Activated T-helper 2 cell treated with anti-CD3 and anti-CD28 coated beads, Interferon-gamma antibody, Interleukin-2, Interleukin-4, amounts not matched to agents 10 μg/mL and 5 μg/mL and 100 μg/mL, durations not matched to agents 14 hours and 24 hours and 36 hours (primary cell): ENCODE measurements around the gene FOXP3. TPM values are rescaled to one million over a fixed set of nuclear protein-coding genes. Genes with fewer than 3 reads are reported as not detected.

Experiments
- DNase-seq: peaks from one replicate; pipeline ENCODE4 v3.0.0; 2021; ENCODE audit warnings: low spot score
- H3K27ac Mint-ChIP-seq: one replicate; pipeline ENCODE4 v1.8.0; 2021; ENCODE audit warnings: mixed read lengths
- H3K27me3 Mint-ChIP-seq: one replicate; pipeline ENCODE4 v1.8.0; 2021; ENCODE audit warnings: low read depth, mixed read lengths
- H3K36me3 Mint-ChIP-seq: one replicate; pipeline ENCODE4 v1.8.0; 2021; ENCODE audit warnings: low read depth, mixed read lengths
- H3K4me1 Mint-ChIP-seq: one replicate; pipeline ENCODE4 v1.8.0; 2021; ENCODE audit warnings: low read depth, mixed read lengths
- H3K4me3 Mint-ChIP-seq: one replicate; pipeline ENCODE4 v1.8.0; 2021; ENCODE audit warnings: low read depth, mild to moderate bottlenecking, moderate library complexity, mixed read lengths
- H3K9me3 Mint-ChIP-seq: one replicate; pipeline ENCODE4 v1.8.0; 2021; ENCODE audit warnings: mixed read lengths
- intact Hi-C: fragments of 100-400 bp; cut with micrococcal nuclease; formaldehyde crosslinking; loops from one replicate; pipeline ENCODE4 v1.15.1; 2023
- total RNA-seq: library from RNA; stranded (reverse); gene quantifications from 2 replicates; pipeline ENCODE4 v1.2.3, GENCODE V29; 2022

Gene FOXP3
- total RNA-seq, 1 donor from 2014 or later: 28.9 TPM

DNA sequence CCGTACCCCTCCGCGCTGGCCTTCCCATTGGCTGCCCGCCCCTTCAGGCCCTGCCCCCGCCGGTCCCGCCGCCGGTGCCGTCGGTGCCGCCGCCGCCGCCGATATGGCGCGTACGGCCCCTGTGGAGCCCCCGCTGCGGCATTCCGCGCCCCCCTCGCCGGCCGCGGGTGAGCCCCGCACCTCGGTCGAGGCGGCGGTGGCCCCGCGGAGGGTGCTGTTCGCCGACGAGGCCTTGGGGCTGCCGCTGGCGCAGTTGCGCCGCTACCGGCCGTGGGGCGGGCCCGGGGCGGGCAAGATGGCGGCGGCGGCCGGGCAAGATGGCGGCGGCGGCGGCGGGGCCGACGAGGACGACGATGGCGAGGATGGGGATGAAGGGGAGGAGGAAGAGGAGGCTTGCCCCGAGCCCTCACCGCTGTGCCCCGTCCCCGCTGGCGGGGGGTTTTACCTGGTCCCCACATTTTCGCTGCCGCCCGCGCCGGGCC, 5.3 kb upstream of the FOXP3 start, which contains the start of gene PPP1R3F:
Gene PPP1R3F, plus strand, starts transcription at position 27 of the 482 bp plus-strand sequence. Its CDS starts 77 bp downstream, at position 104.
- no peak for DNase-seq
- intact Hi-C loops: loop anchor here (2.0 to 10.0 kb wide), 5 partner anchors 35 to 555 kb away; partner anchors contain the start of genes CCDC22 and SYP
- peaks cover 45% of the 10 kb centered on the region for H3K4me1 Mint-ChIP-seq
- peak within 1 kb of the TSS; percentile 98 for H3K27ac Mint-ChIP-seq
- H3K9me3 Mint-ChIP-seq: no peaks in the 10 kb centered on the region
- H3K4me3 Mint-ChIP-seq: peak within 1 kb of the TSS; percentile 87
- peaks cover 32% of the 10 kb centered on the region for H3K36me3 Mint-ChIP-seq
- no peaks in the 10 kb centered on the region for H3K27me3 Mint-ChIP-seq

DNA sequence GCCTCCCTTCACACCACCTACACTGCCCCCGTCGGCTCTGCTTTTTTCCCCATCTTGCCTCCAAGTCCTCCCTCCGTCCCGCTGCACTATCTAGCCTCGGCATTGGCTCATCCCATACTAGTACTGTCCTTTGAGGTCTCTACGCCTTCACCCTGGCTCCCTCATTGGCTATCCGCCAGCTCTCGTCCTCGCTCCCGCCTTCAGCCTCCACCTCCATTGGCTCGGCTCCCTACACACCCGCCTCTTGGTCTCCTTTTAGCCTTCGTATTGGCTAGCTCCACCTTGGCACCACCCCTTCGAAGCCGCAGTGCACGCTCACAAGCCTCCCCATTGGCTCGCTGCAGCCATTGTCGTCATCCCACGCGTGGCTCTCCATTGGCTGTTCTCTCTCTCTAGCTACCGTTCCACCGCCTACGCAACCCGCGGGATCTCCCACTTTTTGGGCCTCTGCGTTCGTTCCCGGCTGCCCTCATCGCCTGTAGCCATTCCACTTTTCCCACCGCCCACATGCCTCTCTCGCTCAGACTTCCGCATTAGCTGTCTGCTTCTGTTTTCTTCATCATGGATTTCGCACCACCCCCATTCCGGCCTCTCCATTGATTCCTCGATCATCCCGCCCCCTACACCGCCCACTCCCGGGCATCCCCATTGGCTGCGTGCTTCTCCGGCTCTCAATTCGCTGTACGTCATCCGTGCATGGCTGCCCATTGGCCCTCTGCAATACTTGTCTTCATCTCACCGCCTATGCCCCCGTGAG, 4.7 kb upstream of the FOXP3 start:
- Mint-ChIP-seq H3K4me3 (peak overlapping the region; percentile 87), H3K4me1 (peaks cover 43% of the 10 kb centered on the region), H3K36me3 (peaks cover 26% of the 10 kb centered on the region), H3K9me3 (no peaks in the 10 kb centered on the region), H3K27ac (peak overlapping the region; percentile 98), H3K27me3 (no peaks in the 10 kb centered on the region)
- peak; percentile 92 for DNase-seq
- intact Hi-C loops: loop anchor here (2.0 to 10.0 kb wide), 4 partner anchors 34 to 554 kb away; partner anchors contain the start of genes CCDC22 and SYP

DNA sequence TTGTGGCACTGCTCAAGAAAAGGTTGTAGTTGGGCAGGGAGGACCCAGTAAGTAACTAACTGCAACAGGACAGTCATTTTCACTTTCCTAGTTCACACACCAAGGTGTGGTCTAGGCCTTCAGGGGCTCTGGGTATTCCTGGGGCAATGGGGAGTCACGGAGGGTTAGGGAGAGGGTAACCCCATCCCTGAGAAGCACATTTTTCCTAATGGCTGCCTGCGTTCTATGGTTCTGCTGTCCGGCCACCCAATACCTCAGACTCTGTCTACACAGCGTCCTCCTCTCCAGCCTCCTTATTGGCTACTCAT, 4.1 kb upstream of the FOXP3 start:
- Mint-ChIP-seq H3K9me3 (no peaks in the 10 kb centered on the region), H3K27me3 (no peaks in the 10 kb centered on the region), H3K36me3 (peaks cover 21% of the 10 kb centered on the region), H3K27ac (peak overlapping the region; percentile 98), H3K4me1 (peaks cover 43% of the 10 kb centered on the region), H3K4me3 (peak overlapping the region; percentile 87)
- intact Hi-C loops: loop anchor here (2.0 to 10.0 kb wide), 4 partner anchors 34 to 554 kb away; partner anchors contain the start of genes CCDC22 and SYP
- DNase-seq: no peak

DNA sequence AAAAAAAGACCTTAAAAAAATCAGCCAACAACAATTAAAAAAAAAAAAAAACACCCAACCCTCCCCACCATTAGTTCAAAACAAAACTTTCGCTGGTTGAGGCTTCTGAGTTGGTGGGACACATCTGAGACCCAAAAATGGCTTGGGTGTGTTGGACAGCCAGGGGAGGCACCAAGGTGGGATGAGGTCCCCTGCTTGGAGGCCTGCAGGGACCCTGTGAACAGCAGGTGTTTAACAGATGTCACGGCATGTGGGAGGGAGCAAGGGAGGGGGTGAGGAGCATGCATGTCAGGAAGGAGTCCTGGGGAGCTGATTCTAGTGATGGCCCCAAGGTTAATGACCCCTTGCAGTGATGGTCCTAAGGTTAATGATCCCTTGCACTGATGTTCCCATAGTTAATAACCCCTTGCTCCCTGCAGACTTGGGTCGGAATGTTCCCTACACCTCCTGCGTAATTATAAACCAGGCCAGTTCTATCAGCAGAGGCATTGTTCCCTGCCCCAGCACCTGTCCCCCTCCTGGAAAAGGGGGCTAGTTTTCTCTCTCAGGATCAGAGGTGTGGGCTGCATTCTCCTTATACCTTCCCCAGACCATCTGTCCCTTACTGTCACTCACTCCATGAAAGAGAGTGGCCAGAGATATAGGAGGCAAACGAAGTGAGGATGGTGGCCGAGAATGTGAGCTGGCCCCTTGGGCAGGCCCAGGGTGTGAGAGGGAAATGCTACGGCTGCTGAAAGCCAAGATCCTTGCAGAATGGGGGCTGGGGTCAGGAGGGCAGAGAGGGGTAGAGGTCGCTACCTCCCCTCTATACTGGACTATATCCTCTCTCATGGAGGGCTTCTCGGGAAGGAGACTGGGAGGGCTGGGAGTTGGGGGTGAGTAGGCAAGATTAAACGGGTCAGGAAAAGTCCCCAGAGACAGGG, 2.3 kb upstream of the FOXP3 start:
- Mint-ChIP-seq H3K9me3 (no peaks in the 10 kb centered on the region), H3K4me1 (peaks cover 47% of the 10 kb centered on the region), H3K27ac (no peak overlapping the region), H3K36me3 (peaks cover 17% of the 10 kb centered on the region), H3K27me3 (no peaks in the 10 kb centered on the region), H3K4me3 (peak overlapping the region; percentile 87)
- no peak for DNase-seq
- intact Hi-C loops: loop anchor here (10.0 kb wide), 1 partner anchor 552 kb away; no protein-coding TSS in a partner anchor

DNA sequence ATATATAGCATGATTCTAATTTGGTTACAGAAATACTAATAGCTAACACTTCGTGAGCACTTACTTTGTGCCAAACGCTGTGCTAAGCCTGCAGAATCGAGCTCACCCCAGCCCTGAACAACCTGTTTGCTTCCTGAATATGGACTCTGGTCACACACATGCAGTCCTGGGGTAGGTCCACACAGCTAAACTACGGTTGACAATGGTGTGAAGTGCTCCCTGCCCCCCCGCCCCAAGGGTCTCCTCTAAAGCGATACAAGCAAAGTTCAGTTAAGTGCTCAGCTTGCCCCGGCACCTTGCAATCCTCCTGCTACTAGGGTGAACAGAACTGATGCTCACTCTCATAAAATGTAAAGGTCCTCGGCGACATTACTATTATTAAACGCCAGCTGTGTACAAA, 879 bp downstream of the FOXP3 start:
- Mint-ChIP-seq H3K4me1 (peaks cover 42% of the 10 kb centered on the region), H3K27ac (peak overlapping the region; percentile 20)
- intact Hi-C loops: loop anchor here (10.0 kb wide), 1 partner anchor 549 kb away; no protein-coding TSS in a partner anchor

DNA sequence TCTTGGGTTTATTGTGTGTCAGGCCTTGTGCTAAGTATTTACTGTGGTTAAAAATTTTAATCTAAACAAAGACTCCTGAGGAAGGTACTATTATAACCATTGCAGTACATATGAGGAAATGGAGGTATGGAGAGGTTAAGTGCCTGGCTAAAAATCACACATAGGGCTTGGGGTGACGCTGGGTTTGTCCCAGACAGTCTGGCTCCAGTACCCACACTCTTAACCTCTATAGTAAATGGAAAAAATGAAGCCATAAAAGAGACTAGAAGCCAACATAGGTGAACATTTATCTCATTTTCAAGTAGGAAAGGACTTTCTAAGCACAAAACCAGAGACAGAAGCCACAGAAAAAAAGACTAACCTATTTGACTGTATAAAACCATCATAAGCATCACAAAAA, 1.9 kb downstream of the FOXP3 start:
- Mint-ChIP-seq H3K36me3 (peaks cover 18% of the 10 kb centered on the region), H3K27me3 (no peaks in the 10 kb centered on the region), H3K4me1 (peaks cover 37% of the 10 kb centered on the region), H3K9me3 (no peaks in the 10 kb centered on the region), H3K27ac (peak overlapping the region; percentile 69), H3K4me3 (peak overlapping the region; percentile 39)
- DNase-seq: no peak
- intact Hi-C loops: loop anchor here (1.0 to 10.0 kb wide), 2 partner anchors 11 to 548 kb away; no protein-coding TSS in a partner anchor

More for the DNA sequence above, 879 bp downstream of the FOXP3 start:
- DNase-seq: no peak
- Mint-ChIP-seq H3K9me3 (no peaks in the 10 kb centered on the region), H3K4me3 (peak overlapping the region; percentile 66), H3K36me3 (peaks cover 18% of the 10 kb centered on the region), H3K27me3 (no peaks in the 10 kb centered on the region)

DNA sequence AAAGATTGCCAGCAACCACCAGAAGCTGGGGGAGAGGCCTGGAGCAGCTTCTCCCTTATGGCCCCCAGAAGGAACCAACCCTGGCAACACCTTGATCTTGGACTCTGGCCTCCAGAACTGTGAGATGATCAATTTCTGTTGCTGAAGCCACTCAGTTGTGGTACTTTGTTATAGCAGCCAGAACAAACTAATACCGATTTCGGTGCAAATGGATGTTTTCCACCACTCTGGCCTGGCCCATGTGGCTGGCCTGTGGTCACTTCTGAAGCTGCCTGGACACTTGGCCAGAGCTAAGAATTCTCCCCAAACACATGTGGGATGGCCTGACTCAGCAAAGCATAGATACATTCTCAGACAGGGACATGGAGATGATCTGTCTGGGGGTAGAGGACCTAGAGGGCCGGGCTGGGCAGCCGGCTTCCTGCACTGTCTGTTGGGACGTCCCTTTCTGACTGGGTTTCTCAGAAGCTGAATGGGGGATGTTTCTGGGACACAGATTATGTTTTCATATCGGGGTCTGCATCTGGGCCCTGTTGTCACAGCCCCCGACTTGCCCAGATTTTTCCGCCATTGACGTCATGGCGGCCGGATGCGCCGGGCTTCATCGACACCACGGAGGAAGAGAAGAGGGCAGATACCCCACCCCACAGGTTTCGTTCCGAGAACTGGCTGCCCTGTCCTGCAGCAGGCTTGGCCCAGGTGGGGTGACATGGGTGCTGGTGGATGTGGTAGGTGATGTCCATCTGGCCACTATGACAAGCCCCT, 4.1 kb downstream of the FOXP3 start:
- H3K27me3 Mint-ChIP-seq: no peaks in the 10 kb centered on the region
- intact Hi-C loops: loop anchor here (10.0 kb wide), 1 partner anchor 546 kb away; no protein-coding TSS in a partner anchor
- DNase-seq: no peak
- H3K27ac Mint-ChIP-seq: no peak overlapping the region
- peak overlapping the region; percentile 49 for H3K4me3 Mint-ChIP-seq
- H3K4me1 Mint-ChIP-seq: peaks cover 35% of the 10 kb centered on the region
- H3K9me3 Mint-ChIP-seq: no peaks in the 10 kb centered on the region
- H3K36me3 Mint-ChIP-seq: peaks cover 22% of the 10 kb centered on the region

DNA sequence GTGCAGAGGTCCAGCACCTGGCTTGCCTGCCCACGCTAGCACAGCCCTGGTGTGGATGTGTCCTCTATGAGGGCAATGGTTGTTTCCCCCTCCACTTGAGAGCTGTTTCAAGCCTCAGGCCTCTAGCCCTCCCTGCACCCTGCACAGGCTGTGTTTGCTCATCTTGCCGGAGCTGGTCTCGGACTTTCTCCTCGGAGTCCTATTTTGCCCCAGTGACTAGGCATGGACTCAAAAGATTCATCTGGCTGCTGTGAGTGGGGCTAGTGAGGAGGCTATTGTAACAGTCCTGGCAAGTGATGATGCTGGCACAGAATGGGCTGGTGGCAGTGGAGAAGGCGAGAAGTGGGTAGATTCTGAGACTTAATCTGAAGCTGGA, 5.8 kb downstream of the FOXP3 start:
- no peak for DNase-seq
- Mint-ChIP-seq H3K9me3 (no peaks in the 10 kb centered on the region), H3K4me3 (no peak overlapping the region), H3K27ac (no peak overlapping the region), H3K27me3 (no peaks in the 10 kb centered on the region), H3K36me3 (peaks cover 22% of the 10 kb centered on the region), H3K4me1 (peaks cover 23% of the 10 kb centered on the region)
- intact Hi-C loops: no loop called here

DNA sequence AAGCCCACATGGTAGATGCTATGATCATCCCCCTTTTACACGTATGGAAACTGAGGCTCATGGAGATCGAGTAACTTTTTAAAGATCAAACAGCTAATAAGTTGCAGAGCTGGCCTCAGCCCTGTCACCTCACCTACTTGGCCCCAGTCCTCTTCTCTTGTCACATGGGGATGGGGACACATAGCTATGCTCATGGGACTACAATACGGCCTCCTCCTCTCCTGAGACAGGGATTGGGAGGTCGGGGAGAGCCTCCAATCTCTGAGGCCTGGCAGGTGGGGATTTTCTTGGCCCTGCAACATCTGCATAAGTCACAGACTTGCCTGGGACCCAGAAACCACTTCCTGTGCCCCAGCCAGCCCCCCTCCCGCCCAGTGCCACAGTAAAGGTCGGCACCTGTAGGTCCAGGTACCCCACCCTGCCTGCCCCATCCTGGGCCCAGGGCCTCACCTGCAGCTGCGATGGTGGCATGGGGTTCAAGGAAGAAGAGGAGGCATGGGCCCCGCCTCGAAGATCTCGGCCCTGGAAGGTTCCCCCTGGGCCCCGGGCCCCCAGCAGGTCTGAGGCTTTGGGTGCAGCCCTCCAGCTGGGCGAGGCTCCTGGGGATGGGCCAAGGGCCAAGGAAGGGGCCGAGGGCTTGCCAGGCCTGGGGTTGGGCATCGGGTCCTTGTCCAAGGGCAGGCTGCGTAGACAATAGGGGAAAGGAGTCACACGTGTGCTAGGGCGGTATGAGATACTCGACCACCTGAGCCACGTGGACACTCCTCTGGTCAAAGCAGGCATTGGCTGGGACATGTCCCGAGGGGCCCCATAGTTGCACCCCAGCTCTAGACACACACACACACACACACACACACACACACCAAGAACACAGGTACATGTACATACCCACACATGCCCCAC, 6.4 kb downstream of the FOXP3 start:
- H3K4me3 Mint-ChIP-seq: no peak overlapping the region
- peaks cover 22% of the 10 kb centered on the region for H3K36me3 Mint-ChIP-seq
- intact Hi-C loops: no loop called here
- H3K9me3 Mint-ChIP-seq: no peaks in the 10 kb centered on the region
- H3K27me3 Mint-ChIP-seq: no peaks in the 10 kb centered on the region
- peaks cover 21% of the 10 kb centered on the region for H3K4me1 Mint-ChIP-seq
- no peak for DNase-seq
- H3K27ac Mint-ChIP-seq: no peak overlapping the region

DNA sequence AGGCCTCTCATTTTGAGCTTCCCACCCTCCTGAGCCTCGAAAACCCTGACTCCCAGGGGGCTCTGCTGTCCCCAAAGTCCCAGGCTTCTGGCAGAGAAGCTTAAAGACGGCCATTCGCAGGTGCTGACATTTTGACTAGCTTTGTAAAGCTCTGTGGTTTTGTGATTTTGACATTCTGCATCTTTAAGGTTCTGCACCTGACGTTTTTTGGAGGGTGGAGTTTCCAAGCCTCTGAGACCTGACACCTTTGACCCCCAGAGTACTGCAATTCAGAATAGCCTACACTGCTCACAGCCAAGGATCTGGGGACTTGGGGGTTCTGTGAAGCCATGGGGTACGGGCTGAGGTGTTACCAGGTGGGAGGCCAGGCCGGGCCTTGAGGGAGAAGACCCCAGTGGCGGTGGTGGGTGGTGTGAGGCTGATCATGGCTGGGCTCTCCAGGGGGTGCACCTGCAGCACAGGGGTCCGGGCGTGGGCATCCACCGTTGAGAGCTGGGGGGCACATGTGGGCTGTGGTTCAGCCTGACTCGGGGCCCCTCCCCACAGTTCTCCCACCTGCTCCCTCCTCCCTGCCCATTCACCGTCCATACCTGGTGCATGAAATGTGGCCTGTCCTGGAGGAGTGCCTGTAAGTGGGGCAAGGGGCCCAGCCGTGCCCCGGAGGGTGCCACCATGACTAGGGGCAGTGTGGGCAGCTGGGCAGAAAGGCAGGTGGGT, 7.3 kb downstream of the FOXP3 start:
- H3K27ac Mint-ChIP-seq: no peak overlapping the region
- peaks cover 24% of the 10 kb centered on the region for H3K36me3 Mint-ChIP-seq
- H3K9me3 Mint-ChIP-seq: no peaks in the 10 kb centered on the region

More for the DNA sequence above, 7.3 kb downstream of the FOXP3 start:
- no peak overlapping the region for H3K4me3 Mint-ChIP-seq
- DNase-seq: no peak
- no peaks in the 10 kb centered on the region for H3K27me3 Mint-ChIP-seq
- intact Hi-C loops: no loop called here
- peaks cover 13% of the 10 kb centered on the region for H3K4me1 Mint-ChIP-seq
